ENCODE results near the gene TBC1D4.

- no peak for TF ChIP-seq CTCF (IDR thresholded peaks at IDR 0.05)
- TF ChIP-seq, protein P1, sequence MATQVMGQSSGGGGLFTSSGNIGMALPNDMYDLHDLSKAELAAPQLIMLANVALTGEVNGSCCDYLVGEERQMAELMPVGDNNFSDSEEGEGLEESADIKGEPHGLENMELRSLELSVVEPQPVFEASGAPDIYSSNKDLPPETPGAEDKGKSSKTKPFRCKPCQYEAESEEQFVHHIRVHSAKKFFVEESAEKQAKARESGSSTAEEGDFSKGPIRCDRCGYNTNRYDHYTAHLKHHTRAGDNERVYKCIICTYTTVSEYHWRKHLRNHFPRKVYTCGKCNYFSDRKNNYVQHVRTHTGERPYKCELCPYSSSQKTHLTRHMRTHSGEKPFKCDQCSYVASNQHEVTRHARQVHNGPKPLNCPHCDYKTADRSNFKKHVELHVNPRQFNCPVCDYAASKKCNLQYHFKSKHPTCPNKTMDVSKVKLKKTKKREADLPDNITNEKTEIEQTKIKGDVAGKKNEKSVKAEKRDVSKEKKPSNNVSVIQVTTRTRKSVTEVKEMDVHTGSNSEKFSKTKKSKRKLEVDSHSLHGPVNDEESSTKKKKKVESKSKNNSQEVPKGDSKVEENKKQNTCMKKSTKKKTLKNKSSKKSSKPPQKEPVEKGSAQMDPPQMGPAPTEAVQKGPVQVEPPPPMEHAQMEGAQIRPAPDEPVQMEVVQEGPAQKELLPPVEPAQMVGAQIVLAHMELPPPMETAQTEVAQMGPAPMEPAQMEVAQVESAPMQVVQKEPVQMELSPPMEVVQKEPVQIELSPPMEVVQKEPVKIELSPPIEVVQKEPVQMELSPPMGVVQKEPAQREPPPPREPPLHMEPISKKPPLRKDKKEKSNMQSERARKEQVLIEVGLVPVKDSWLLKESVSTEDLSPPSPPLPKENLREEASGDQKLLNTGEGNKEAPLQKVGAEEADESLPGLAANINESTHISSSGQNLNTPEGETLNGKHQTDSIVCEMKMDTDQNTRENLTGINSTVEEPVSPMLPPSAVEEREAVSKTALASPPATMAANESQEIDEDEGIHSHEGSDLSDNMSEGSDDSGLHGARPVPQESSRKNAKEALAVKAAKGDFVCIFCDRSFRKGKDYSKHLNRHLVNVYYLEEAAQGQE (IDR thresholded peaks at IDR 0.05; ENCODE audit: insufficient read depth in 1 of 2, low read depth in 2 of 2, low read length in 1 of 2), result no peak
- no peak for TF ChIP-seq POLR2AphosphoS5 (IDR thresholded peaks at IDR 0.05; ENCODE audit: low read depth, low read length)
Observed at GRCh38 chr13:75390229-75390628, 91.7 kb downstream of the TBC1D4 start.

Measured in Panc1 (cell line).